ENCODE data around the gene B3GALT6.

Gene B3GALT6

GRCh38 chr1:1215881-1216605, 16.0 kb upstream of the B3GALT6 start:
- no peak for DNase-seq (ENCODE audit: low read depth)

- DNase-seq (ENCODE audit: low read depth) = no peak
These were observed 15.0 kb upstream of the B3GALT6 start for GRCh38 chr1:1216770-1217620.

- DNase-seq (ENCODE audit: low read depth) = no peak
These were observed 14.2 kb upstream of the B3GALT6 start for GRCh38 chr1:1217621-1218523.

GRCh38 chr1:1218524-1219200, 13.4 kb upstream of the B3GALT6 start:
- no peak for DNase-seq (ENCODE audit: low read depth)

GRCh38 chr1:1219341-1219740, 12.7 kb upstream of the B3GALT6 start:
- peak; percentile 45 for DNase-seq (ENCODE audit: low read depth)

GRCh38 chr1:1220197-1220596, 11.8 kb upstream of the B3GALT6 start:
- DNase-seq (ENCODE audit: low read depth) = no peak

- DNase-seq (ENCODE audit: low read depth) = no peak
These were observed 10.0 kb upstream of the B3GALT6 start for GRCh38 chr1:1221887-1222574.

- DNase-seq (ENCODE audit: low read depth) = no peak
These were observed 9.3 kb upstream of the B3GALT6 start for GRCh38 chr1:1222575-1223225.

- DNase-seq (ENCODE audit: low read depth) = no peak
These were observed 8.7 kb upstream of the B3GALT6 start for GRCh38 chr1:1223321-1223720.

- no peak for DNase-seq (ENCODE audit: low read depth)
These were observed 8.1 kb upstream of the B3GALT6 start for GRCh38 chr1:1223891-1224290.

- DNase-seq (ENCODE audit: low read depth) = no peak
These were observed 6.7 kb upstream of the B3GALT6 start for GRCh38 chr1:1225238-1225845.

- DNase-seq (ENCODE audit: low read depth) = no peak
These were observed 6.1 kb upstream of the B3GALT6 start for GRCh38 chr1:1225913-1226312.

GRCh38 chr1:1226566-1227362, 5.3 kb upstream of the B3GALT6 start:
- no peak for DNase-seq (ENCODE audit: low read depth)

- DNase-seq (ENCODE audit: low read depth) = no peak
These were observed 4.7 kb upstream of the B3GALT6 start for GRCh38 chr1:1227386-1227785.

- no peak for DNase-seq (ENCODE audit: low read depth)
These were observed 3.9 kb upstream of the B3GALT6 start for GRCh38 chr1:1228187-1228586.

GRCh38 chr1:1228596-1229321, 3.3 kb upstream of the B3GALT6 start:
- DNase-seq (ENCODE audit: low read depth) = no peak

- DNase-seq (ENCODE audit: low read depth) = no peak
These were observed 2.3 kb upstream of the B3GALT6 start for GRCh38 chr1:1229770-1230169.

- DNase-seq (ENCODE audit: low read depth) = no peak
These were observed 1.2 kb upstream of the B3GALT6 start for GRCh38 chr1:1230656-1231399.
